ENCODE measurements around the gene GAGE1. TPM values are rescaled to one million over a fixed set of nuclear protein-coding genes. Genes with fewer than 3 reads are reported as not detected.
A peak's percentile ranks its signal among the peaks of the same experiment; 100 is the strongest.
"Not testable (repeated sequence)": the region's sequence is repeated elsewhere in the genome, so short reads cannot be mapped to it uniquely, and the experiment has no call there.

Gene GAGE1
- total and polyA plus RNA-seq, 9 of the 15 experiments (the other 6 are each of a cell fraction or from before 2014, with no cell fraction given), result 204 to 1,651 (median 472) TPM

- TF ChIP-seq VEZF1 (CRISPR knock-in tag; IDR thresholded peaks at IDR 0.05) (0 out of 2 replicates have a peak, but pooled peaks have one; percentile 21), EP400 (IDR thresholded peaks at IDR 0.05) (peak; percentile 39; the same call in 1 of the 2 replicates)
- TF ChIP-seq, protein P1, sequence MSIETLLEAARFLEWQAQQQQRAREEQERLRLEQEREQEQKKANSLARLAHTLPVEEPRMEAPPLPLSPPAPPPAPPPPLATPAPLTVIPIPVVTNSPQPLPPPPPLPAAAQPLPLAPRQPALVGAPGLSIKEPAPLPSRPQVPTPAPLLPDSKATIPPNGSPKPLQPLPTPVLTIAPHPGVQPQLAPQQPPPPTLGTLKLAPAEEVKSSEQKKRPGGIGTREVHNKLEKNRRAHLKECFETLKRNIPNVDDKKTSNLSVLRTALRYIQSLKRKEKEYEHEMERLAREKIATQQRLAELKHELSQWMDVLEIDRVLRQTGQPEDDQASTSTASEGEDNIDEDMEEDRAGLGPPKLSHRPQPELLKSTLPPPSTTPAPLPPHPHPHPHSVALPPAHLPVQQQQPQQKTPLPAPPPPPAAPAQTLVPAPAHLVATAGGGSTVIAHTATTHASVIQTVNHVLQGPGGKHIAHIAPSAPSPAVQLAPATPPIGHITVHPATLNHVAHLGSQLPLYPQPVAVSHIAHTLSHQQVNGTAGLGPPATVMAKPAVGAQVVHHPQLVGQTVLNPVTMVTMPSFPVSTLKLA (conservative IDR thresholded peaks at IDR 0.05), result 0 out of 4 replicates have a peak, but pooled peaks of 1 of the 2 experiments have one; percentile 20
Observed at GRCh38 chrX:49589769-49590478, 8.9 kb upstream of the GAGE1 start (continued).

DNA sequence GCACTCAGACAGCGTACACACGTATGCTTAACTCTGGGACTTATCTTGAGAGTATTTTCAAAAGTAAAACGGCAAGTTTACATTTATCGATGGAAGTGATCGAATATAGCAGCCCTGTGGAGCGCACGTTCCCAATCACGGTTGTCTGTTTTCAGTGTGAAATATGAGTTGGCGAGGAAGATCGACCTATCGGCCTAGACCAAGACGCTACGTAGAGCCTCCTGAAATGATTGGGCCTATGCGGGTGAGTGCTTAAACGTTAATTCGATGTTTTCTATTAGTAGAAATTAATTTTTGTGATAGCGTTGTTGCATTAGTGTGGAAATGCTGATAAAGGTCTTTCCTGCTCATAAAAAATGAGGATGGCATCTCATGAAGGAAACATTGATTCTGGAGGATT is 8.3 kb upstream of the GAGE1 start:
- H3K4me1 ChIP-seq (replicated peaks in 1 of 2; ENCODE audit: control insufficient read depth in 2 of 2, insufficient read depth in 2 of 2, low read length in 2 of 2); POLR2A ChIA-PET; H4K20me1 ChIP-seq (replicated peaks; ENCODE audit: control insufficient read depth, insufficient read depth, low read length); H3K36me3 ChIP-seq (ENCODE audit: control insufficient read depth, insufficient read depth, low read length); H3K27me3 ChIP-seq (ENCODE audit: control insufficient read depth in 2 of 2, insufficient read depth in 2 of 2, low read length in 2 of 2); H3K79me2 ChIP-seq (ENCODE audit: control insufficient read depth, insufficient read depth, low read length); CTCF ChIA-PET (ENCODE audit: low intra/inter-chr PET ratio); ATAC-seq; H3K9me1 ChIP-seq (ENCODE audit: control insufficient read depth, insufficient read depth, low read length); in situ Hi-C loops (cut with MboI); H3K4me3 ChIP-seq; DNase-seq (ENCODE audit: extremely low read depth in 1 of 4, low spot score in 3 of 4); BruUV-seq (replicated peaks); H3K9ac ChIP-seq (ENCODE audit: insufficient read depth in 1 of 2, low read depth in 2 of 2, low read length in 2 of 2); FAIRE-seq; H3K4me2 ChIP-seq (ENCODE audit: insufficient read depth, low read length); intact Hi-C loops (cut with micrococcal nuclease); H2AFZ ChIP-seq (ENCODE audit: low read depth, low read length); H3K27ac ChIP-seq (ENCODE audit: extremely low read depth, low read depth, low read length); H3K9me3 ChIP-seq (replicated peaks; ENCODE audit: control insufficient read depth, insufficient read depth, low read depth, low read length): not testable (repeated sequence)
- whole genome bisulfite sequencing (ENCODE audit: insufficient coverage, low coverage, missing lambda C conversion rate), result 55% methylated on average over 10 of the region's 17 CpGs

Measured in K562 (cell line).